ACC112 (cell line): ENCODE data around the gene SLC25A23.

Experiments
- H2AFZ ChIP-seq: fragments of 200-600 bp; sonication (generic); one replicate; pipeline ENCODE4 v1.6.0; 2017; ENCODE audit warnings: antibody characterized with exemption, low read length; ENCODE audit not compliant: unreplicated experiment
- H3K27ac ChIP-seq: fragments of 200-600 bp; sonication (generic); 2 replicates; pipeline ENCODE4 v1.5.1; 2014; ENCODE audit warnings: low read depth, mild to moderate bottlenecking, antibody characterized with exemption, low read length, moderate library complexity
- H3K27me3 ChIP-seq: fragments of 200-600 bp; sonication (generic); 2 replicates; pipeline ENCODE4 v1.6.1; 2014; ENCODE audit warnings: mild to moderate bottlenecking, antibody characterized with exemption, low read length, moderate library complexity, mixed read lengths; ENCODE audit not compliant: insufficient read depth
- H3K36me3 ChIP-seq: fragments of 200-600 bp; sonication (generic); 2 replicates; pipeline ENCODE4 v1.6.1; 2016; ENCODE audit warnings: mild to moderate bottlenecking, antibody characterized with exemption, low read length, moderate library complexity, mixed read lengths; ENCODE audit not compliant: insufficient read depth
- H3K4me1 ChIP-seq: fragments of 200-600 bp; sonication (generic); one replicate; pipeline ENCODE4 v1.6.1; 2016; ENCODE audit warnings: low read length, mixed read lengths; ENCODE audit not compliant: insufficient read depth, unreplicated experiment, control insufficient read depth
- H3K4me3 ChIP-seq: fragments of 200-600 bp; sonication (generic); 2 replicates; pipeline ENCODE4 v1.5.1; 2014; ENCODE audit warnings: mild to moderate bottlenecking, low read depth, low read length
- H3K79me2 ChIP-seq: fragments of 200-600 bp; sonication (generic); one replicate; pipeline ENCODE4 v1.6.0; 2016; ENCODE audit warnings: low read length; ENCODE audit not compliant: control insufficient read depth, unreplicated experiment, insufficient read depth

Gene SLC25A23

GRCh38 chr19:6494438-6495036 is 34.9 kb upstream of the SLC25A23 start:
- Histone ChIP-seq H3K4me1 (no peaks in the 10 kb centered on the region), H3K27me3 (0 out of 2 replicates have a peak, but pooled peaks cover 5% of the 10 kb centered on the region), H3K79me2 (no peaks in the 10 kb centered on the region), H3K27ac (no peak overlapping the region), H3K36me3 (no peaks in the 10 kb centered on the region), H3K4me3 (no peak overlapping the region), H2AFZ (no peak overlapping the region)

- 0 out of 2 replicates have a peak, but pooled peaks cover 3% of the 10 kb centered on the region for H3K27me3 ChIP-seq
- H2AFZ ChIP-seq, result no peak overlapping the region
- H3K4me1 ChIP-seq, result no peaks in the 10 kb centered on the region
- no peaks in the 10 kb centered on the region for H3K79me2 ChIP-seq
- H3K4me3 ChIP-seq, result no peak overlapping the region
- H3K36me3 ChIP-seq, result no peaks in the 10 kb centered on the region
- no peak overlapping the region for H3K27ac ChIP-seq
Observed at GRCh38 chr19:6491802-6492592, 32.4 kb upstream of the SLC25A23 start.

- Histone ChIP-seq H3K4me3 (no peak overlapping the region), H3K27ac (no peak overlapping the region), H3K27me3 (0 out of 2 replicates have a peak, but pooled peaks cover 3% of the 10 kb centered on the region), H2AFZ (no peak overlapping the region), H3K36me3 (no peaks in the 10 kb centered on the region), H3K79me2 (no peaks in the 10 kb centered on the region), H3K4me1 (no peaks in the 10 kb centered on the region)
Observed at GRCh38 chr19:6490134-6490533, 30.5 kb upstream of the SLC25A23 start.

- H3K27ac ChIP-seq, result no peak overlapping the region
- H3K27me3 ChIP-seq, result 0 out of 2 replicates have a peak, but pooled peaks cover 3% of the 10 kb centered on the region
- no peak overlapping the region for H2AFZ ChIP-seq
- H3K4me3 ChIP-seq, result no peak overlapping the region
- H3K79me2 ChIP-seq, result no peaks in the 10 kb centered on the region
- H3K36me3 ChIP-seq, result no peaks in the 10 kb centered on the region
- H3K4me1 ChIP-seq, result no peaks in the 10 kb centered on the region
Observed at GRCh38 chr19:6489278-6490061, 29.9 kb upstream of the SLC25A23 start.

GRCh38 chr19:6484831-6485230 is 25.2 kb upstream of the SLC25A23 start:
- H3K36me3 ChIP-seq, result no peaks in the 10 kb centered on the region
- H3K79me2 ChIP-seq, result no peaks in the 10 kb centered on the region
- H3K4me1 ChIP-seq, result no peaks in the 10 kb centered on the region
- no peak overlapping the region for H2AFZ ChIP-seq
- no peak overlapping the region for H3K27ac ChIP-seq
- H3K4me3 ChIP-seq, result no peak overlapping the region
- H3K27me3 ChIP-seq, result no peaks in the 10 kb centered on the region

- Histone ChIP-seq H3K79me2 (no peaks in the 10 kb centered on the region), H3K4me1 (no peaks in the 10 kb centered on the region), H2AFZ (no peak overlapping the region), H3K27me3 (no peaks in the 10 kb centered on the region), H3K36me3 (no peaks in the 10 kb centered on the region), H3K27ac (no peak overlapping the region), H3K4me3 (no peak overlapping the region)
Observed at GRCh38 chr19:6484230-6484629, 24.6 kb upstream of the SLC25A23 start.

GRCh38 chr19:6483235-6483634 is 23.6 kb upstream of the SLC25A23 start:
- no peaks in the 10 kb centered on the region for H3K4me1 ChIP-seq
- no peak overlapping the region for H3K27ac ChIP-seq
- no peak overlapping the region for H3K4me3 ChIP-seq
- H3K79me2 ChIP-seq, result no peaks in the 10 kb centered on the region
- H3K27me3 ChIP-seq, result no peaks in the 10 kb centered on the region
- H2AFZ ChIP-seq, result no peak overlapping the region
- H3K36me3 ChIP-seq, result no peaks in the 10 kb centered on the region

GRCh38 chr19:6482343-6482686 is 22.7 kb upstream of the SLC25A23 start:
- Histone ChIP-seq H3K4me3 (no peak overlapping the region), H3K79me2 (no peaks in the 10 kb centered on the region), H3K4me1 (no peaks in the 10 kb centered on the region), H3K27ac (no peak overlapping the region), H2AFZ (no peak overlapping the region), H3K27me3 (no peaks in the 10 kb centered on the region), H3K36me3 (no peaks in the 10 kb centered on the region)

- H3K27me3 ChIP-seq, result no peaks in the 10 kb centered on the region
- no peak within 1 kb of the TSS for H2AFZ ChIP-seq
- H3K27ac ChIP-seq, result no peak within 1 kb of the TSS
- no peaks in the 10 kb centered on the region for H3K4me1 ChIP-seq
- no peaks in the 10 kb centered on the region for H3K36me3 ChIP-seq
- no peak within 1 kb of the TSS for H3K4me3 ChIP-seq
- H3K79me2 ChIP-seq, result no peaks in the 10 kb centered on the region
Observed at GRCh38 chr19:6481541-6482342, 22.1 kb upstream of the SLC25A23 start, which contains the start of gene DENND1C. Gene DENND1C (minus strand): TSS chr19:6481787. CDS start chr19:6481695, 92 bp downstream.

GRCh38 chr19:6480848-6481415 is 21.3 kb upstream of the SLC25A23 start:
- Histone ChIP-seq H3K27me3 (peaks cover 6% of the 10 kb centered on the region; the same call in 1 of the 2 replicates), H3K79me2 (no peaks in the 10 kb centered on the region), H2AFZ (no peak overlapping the region), H3K4me1 (no peaks in the 10 kb centered on the region), H3K4me3 (no peak overlapping the region), H3K36me3 (no peaks in the 10 kb centered on the region), H3K27ac (no peak overlapping the region)
